GM12878 (cell line): ENCODE data around the gene ZFR. TPM values are rescaled to one million over a fixed set of nuclear protein-coding genes. Genes with fewer than 3 reads are reported as not detected.

Experiments used
- ATAC-seq: fragments of 200-7000 bp; cut with Tn5 transposase; 3 replicates; pipeline ENCODE4 v1.9.1; 2020; ENCODE audit warnings: mild to moderate bottlenecking, moderate library complexity
- BruUV-seq: library from RNA; stranded (reverse); fragments of 400-500 nt; replicated peaks from 2 replicates; lab custom pipeline; 2021; lab: Mats Ljungman, UMichigan
- CTCF ChIA-PET: fragments of 300-600 bp; sonication (Branson Sonifier 250); formaldehyde crosslinking; extraction: SDS; loops from one replicate; lab custom pipeline; 2021; ENCODE audit warnings: inconsistent platforms; lab: Yijun Ruan, JAX
- POLR2A ChIA-PET: fragments of 350-600 bp; formaldehyde crosslinking; extraction: SDS; loops from one replicate; lab custom pipeline; 2021; ENCODE audit warnings: inconsistent platforms; lab: Charles Lee
- RAD21 ChIA-PET: fragments of 300-600 bp; sonication (Branson Sonifier 250); formaldehyde crosslinking; loops from one replicate; lab custom pipeline; 2023; ENCODE audit warnings: antibody characterized with exemption; ENCODE audit not compliant: unreplicated experiment; lab: Charles Lee
- SMC1A ChIA-PET: fragments of 300-600 bp; sonication (Branson Sonifier 250); formaldehyde crosslinking; loops from one replicate; lab custom pipeline; 2023; ENCODE audit not compliant: unreplicated experiment, uncharacterized antibody; lab: Charles Lee
- DNase-seq: peaks from one replicate; pipeline ENCODE4 v3.0.0-alpha.2; 2011; ENCODE audit warnings: low read depth, low spot score
- FAIRE-seq: peaks from 3 replicates; lab custom pipeline; 2011; peaks lifted over from hg19 to GRCh38; lab: Jason Lieb, UNC
- H2AFZ ChIP-seq: 2 replicates; pipeline ENCODE4 v1.6.0; 2011; ENCODE audit warnings: low read depth, low read length, control low read depth; ENCODE audit not compliant: control insufficient read depth
- H3K27ac ChIP-seq: 2 replicates; pipeline ENCODE4 v1.5.1; 2011; ENCODE audit warnings: control low read depth; ENCODE audit not compliant: control insufficient read depth, insufficient read depth
- H3K27me3 ChIP-seq, 2 experiments: replicated peaks in 1 of 2; 2 replicates each; pipeline versions ENCODE4 v1.6.0 to v1.6.1; 2011; ENCODE audit warnings: low read length in 1 of 2; ENCODE audit not compliant: control insufficient read depth in 2 of 2, insufficient read depth in 2 of 2
- H3K36me3 ChIP-seq, 2 experiments: 2 replicates each; pipeline ENCODE4 v1.5.1; 2011; ENCODE audit warnings: low read length in 1 of 2; ENCODE audit not compliant: control insufficient read depth in 2 of 2, insufficient read depth in 2 of 2
- H3K4me1 ChIP-seq: 2 replicates; pipeline ENCODE4 v1.6.1; 2011; ENCODE audit warnings: mild to moderate bottlenecking, low read length, moderate library complexity, mixed read lengths; ENCODE audit not compliant: control insufficient read depth, insufficient read depth
- H3K4me2 ChIP-seq: 2 replicates; pipeline ENCODE4 v1.6.0; 2011; ENCODE audit warnings: control low read depth; ENCODE audit not compliant: control insufficient read depth, insufficient read depth
- H3K4me3 ChIP-seq: fragments of 200-600 bp; sonication (generic); 2 replicates; pipeline ENCODE4 v1.5.1; 2016
- H3K79me2 ChIP-seq: 2 replicates; pipeline ENCODE4 v1.6.0; 2011; ENCODE audit warnings: low read length; ENCODE audit not compliant: control insufficient read depth, insufficient read depth
- H3K9ac ChIP-seq: 2 replicates; pipeline ENCODE4 v1.8.0; 2011; ENCODE audit warnings: low read length, control low read depth, mixed read lengths; ENCODE audit not compliant: control insufficient read depth, insufficient read depth
- H3K9me3 ChIP-seq: replicated peaks from 3 replicates; pipeline ENCODE4 v1.5.1; 2011; ENCODE audit warnings: mild to moderate bottlenecking, low read length; ENCODE audit not compliant: control insufficient read depth, insufficient read depth
- H4K20me1 ChIP-seq: 2 replicates; pipeline ENCODE4 v1.6.0; 2011; ENCODE audit not compliant: control insufficient read depth, insufficient read depth
- ASH2L ChIP-seq: fragments of 300-600, 200-600 bp; sonication (generic); IDR thresholded peaks from 2 replicates; pipeline ENCODE4 v1.6.1; 2017; ENCODE audit warnings: low read depth, mild to moderate bottlenecking, borderline replicate concordance
- CREB1 ChIP-seq: IDR thresholded peaks from 2 replicates; pipeline ENCODE4 v1.6.1; 2012; ENCODE audit warnings: low read depth, mild to moderate bottlenecking, inconsistent platforms
- HDAC2 ChIP-seq: fragments of 200-600 bp; sonication (generic); IDR thresholded peaks from 2 replicates; pipeline ENCODE4 v1.6.1; 2017
- JUNB ChIP-seq: IDR thresholded peaks from 2 replicates; pipeline ENCODE4 v1.6.1; 2016; ENCODE audit warnings: antibody characterized with exemption, mild to moderate bottlenecking
- MYB ChIP-seq: fragments of 150-350 bp; IDR thresholded peaks from 2 replicates; pipeline ENCODE4 v1.6.1; 2014; ENCODE audit warnings: mild to moderate bottlenecking, low read depth, low read length, borderline replicate concordance
- NFYA ChIP-seq: IDR thresholded peaks from 2 replicates; pipeline ENCODE4 v1.6.1; 2011; ENCODE audit warnings: low read depth, mild to moderate bottlenecking, low read length, improper control_type of control experiment, borderline replicate concordance
- PBX3 ChIP-seq: IDR thresholded peaks from 2 replicates; pipeline ENCODE4 v1.6.1; 2011; ENCODE audit warnings: mild to moderate bottlenecking, low read depth, low read length, moderate library complexity; ENCODE audit not compliant: insufficient replicate concordance
- RB1 ChIP-seq: fragments of 450-650 bp; formaldehyde crosslinking; IDR thresholded peaks from 2 replicates; pipeline ENCODE4 v1.6.1; 2017; ENCODE audit warnings: mild to moderate bottlenecking, borderline replicate concordance
- RFX5 ChIP-seq: IDR thresholded peaks from 2 replicates; pipeline ENCODE4 v1.6.1; 2011; ENCODE audit warnings: low read depth, low read length, improper control_type of control experiment
- SMAD5 ChIP-seq: IDR thresholded peaks from 2 replicates; pipeline ENCODE4 v1.6.1; 2016; ENCODE audit warnings: antibody characterized with exemption, low read depth
- SREBF2 ChIP-seq: IDR thresholded peaks from 2 replicates; pipeline ENCODE4 v1.6.1; 2012; ENCODE audit warnings: mild to moderate bottlenecking, low read length
- ZNF687 ChIP-seq: fragments of 450-650 bp; IDR thresholded peaks from 2 replicates; pipeline ENCODE4 v1.6.1; 2017; ENCODE audit warnings: mild to moderate bottlenecking, moderate library complexity
- WGBS: methylation state at CpG from one replicate; pipeline ENCODE4 v1.1.6; 2016; ENCODE audit warnings: low lambda C conversion rate; ENCODE audit not compliant: insufficient replicate concordance, insufficient coverage; ENCODE audit errors: missing lambda C conversion rate; 5-methylcytosine and 5-hydroxymethylcytosine counted together
- in situ Hi-C: fragments of 300-500 bp; cut with MboI; formaldehyde crosslinking; loops from 9 replicates; pipeline ENCODE4 v1.14.3; 2018; ENCODE audit warnings: mixed read lengths
- intact Hi-C: fragments of 100-400 bp; cut with micrococcal nuclease; formaldehyde crosslinking; loops from one replicate; pipeline ENCODE4 v1.14.2; 2022; ENCODE audit not compliant: unreplicated experiment
- polyA plus RNA-seq, 11 experiments: library from polyadenylated mRNA; depleted of rRNA in 4 of 11; unstranded in 6 of 11; stranded (reverse) in 5 of 11; fragments of >200 nt; fragmentation: Nextera tagmentation in 4 of 11; fragmentation: Illumina TruSeq in 1 of 11; extraction: Ambion mirVana in 4 of 11; extraction: Trizol in 1 of 11; gene quantifications; 1 replicate in 1 of 11; 2 replicates in 10 of 11; pipeline versions ENCODE4 v1.2.1 to v1.2.3, GENCODE V29; 2011 to 2016; ENCODE audit warnings: inconsistent platforms in 2 of 11, missing spikeins in 2 of 11, low read depth in 1 of 11
- total RNA-seq, 4 experiments: library from RNA; depleted of rRNA in 3 of 4; stranded (reverse); fragments of >200 nt in 3 of 4; fragmentation: Illumina TruSeq in 1 of 4; extraction: Trizol in 1 of 4; gene quantifications; 2 replicates each; pipeline versions ENCODE4 v1.2.1 to v1.2.3, GENCODE V29; 2013 to 2021

The ZFR gene
- total and polyA plus RNA-seq, 10 of the 15 experiments (the other 5 are each of a cell fraction or from before 2014, with no cell fraction given) = 33.7 to 90.6 (median 72.9) TPM

- Histone ChIP-seq H3K27me3 (no peaks in the 10 kb centered on the region), H3K36me3 (no peaks in the 10 kb centered on the region), H3K4me1 (no peaks in the 10 kb centered on the region), H3K4me2 (no peak overlapping the region), H3K9me3 (no peaks in the 10 kb centered on the region), H2AFZ (no peak overlapping the region), H3K9ac (no peak overlapping the region), H3K4me3 (no peak overlapping the region), H4K20me1 (no peaks in the 10 kb centered on the region), H3K79me2 (no peaks in the 10 kb centered on the region), H3K27ac (no peak overlapping the region)
- SMC1A ChIA-PET = no interaction called here
- BruUV-seq = no TSS peak
- POLR2A ChIA-PET = no interaction called here
- intact Hi-C loops (no loop called here), in situ Hi-C loops (no loop called here)
- CTCF ChIA-PET = interaction anchor here (1.5 kb wide), 1 partner anchor 13 kb away, joined by 4 read pairs; no protein-coding TSS in a partner anchor
- no peak for DNase-seq
- TF ChIP-seq RFX5 (no peak), RB1 (no peak), JUNB (no peak)
- no peak for ATAC-seq
- FAIRE-seq = no peak
- WGBS = 85% methylated on average over 1 of the region's 1 CpG
- RAD21 ChIA-PET = no interaction called here
These were observed 32.4 kb upstream of the ZFR start for GRCh38 chr5:32476891-32477290.

- Histone ChIP-seq H3K9me3 (no peaks in the 10 kb centered on the region), H3K4me3 (no peak overlapping the region), H3K9ac (no peak overlapping the region), H3K27me3 (no peaks in the 10 kb centered on the region), H3K4me2 (no peak overlapping the region), H3K79me2 (no peaks in the 10 kb centered on the region), H3K36me3 (no peaks in the 10 kb centered on the region), H3K27ac (no peak overlapping the region), H4K20me1 (no peaks in the 10 kb centered on the region), H2AFZ (no peak overlapping the region), H3K4me1 (no peaks in the 10 kb centered on the region)
- SMC1A ChIA-PET = interaction anchor here (0.6 to 1.9 kb wide), 2 partner anchors 8 to 103 kb away, joined by 4 to 5 read pairs; no protein-coding TSS in a partner anchor
- intact Hi-C loops (no loop called here), in situ Hi-C loops (no loop called here)
- WGBS = 30% methylated on average over 6 of the region's 6 CpGs
- RAD21 ChIA-PET = no interaction called here
- FAIRE-seq (no peak), ATAC-seq (no peak), DNase-seq (no peak)
- CTCF ChIA-PET = interaction anchor here (1.4 to 1.6 kb wide), 3 partner anchors 13 to 114 kb away, joined by 3 to 8 read pairs (median 3); no protein-coding TSS in a partner anchor
- POLR2A ChIA-PET = no interaction called here
- no TSS peak for BruUV-seq
- TF ChIP-seq SMAD5 = no peak
- no peak for TF ChIP-seq CREB1
- TF ChIP-seq MYB = no peak
- no peak for TF ChIP-seq PBX3
- TF ChIP-seq SREBF2 = no peak
- no peak for TF ChIP-seq ASH2L
- no peak for TF ChIP-seq NFYA
- no peak for TF ChIP-seq HDAC2
- no peak for TF ChIP-seq ZNF687
These were observed 31.0 kb upstream of the ZFR start for GRCh38 chr5:32475334-32476097.
